Cardiac fibroblast (primary cell): ENCODE measurements around the gene MCU.
"Not testable (repeated sequence)": the region's sequence is repeated elsewhere in the genome, so short reads cannot be mapped to it uniquely, and the experiment has no call there.

ENCODE experiments used
- DNase-seq, 2 donors: peaks; one replicate each; pipeline versions ENCODE4 v3.0.0 to v3.0.0-alpha.2; 2010; ENCODE audit warnings: low read depth in 2 of 2
- H3K4me3 ChIP-seq, 2 donors: replicated peaks in 1 of 2; 1 replicate in 1 of 2; 2 replicates in 1 of 2; pipeline ENCODE4 v1.5.1; 2011; ENCODE audit warnings: low read depth in 2 of 2, low read length in 2 of 2, mild to moderate bottlenecking in 2 of 2, moderate library complexity in 1 of 2
- CTCF ChIP-seq: IDR thresholded peaks from one replicate; pipeline ENCODE4 v1.5.1; 2011; ENCODE audit warnings: low read depth, mild to moderate bottlenecking, low read length, inconsistent platforms

MCU gene

DNA sequence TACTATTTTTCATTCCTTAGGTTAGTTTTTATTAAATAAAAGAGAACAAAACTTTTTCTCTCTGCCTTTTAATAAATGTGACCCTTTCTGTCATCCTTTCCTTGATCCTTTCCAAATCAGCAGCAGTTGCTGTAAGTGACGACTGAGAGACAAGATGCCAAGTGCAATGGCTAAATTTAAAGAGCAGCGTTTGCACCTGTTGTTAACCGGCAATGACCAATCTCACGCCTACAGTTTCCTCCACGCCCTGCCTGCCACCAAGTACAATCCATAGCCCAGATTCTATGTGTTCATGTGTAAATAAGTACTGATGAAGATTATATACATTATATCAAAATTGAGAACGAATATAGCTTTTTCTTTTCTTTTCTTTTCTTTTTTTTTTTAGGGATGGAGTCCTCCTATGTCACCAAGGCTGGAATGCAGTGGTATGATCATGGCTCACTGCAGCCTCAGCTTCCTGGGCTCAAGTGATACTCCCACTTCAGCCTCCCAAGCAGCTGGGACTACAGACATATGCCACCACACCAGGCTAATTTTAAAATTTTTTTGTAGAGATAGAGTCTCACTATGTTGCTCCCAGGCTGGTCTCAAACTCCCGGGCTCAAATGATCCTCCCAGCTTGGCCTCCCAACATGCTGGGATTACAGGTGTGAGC lies 6.5 kb upstream of the MCU start:
- H3K4me3 ChIP-seq, result no peak overlapping the region
- no peak for DNase-seq
- TF ChIP-seq CTCF, result no peak

DNA sequence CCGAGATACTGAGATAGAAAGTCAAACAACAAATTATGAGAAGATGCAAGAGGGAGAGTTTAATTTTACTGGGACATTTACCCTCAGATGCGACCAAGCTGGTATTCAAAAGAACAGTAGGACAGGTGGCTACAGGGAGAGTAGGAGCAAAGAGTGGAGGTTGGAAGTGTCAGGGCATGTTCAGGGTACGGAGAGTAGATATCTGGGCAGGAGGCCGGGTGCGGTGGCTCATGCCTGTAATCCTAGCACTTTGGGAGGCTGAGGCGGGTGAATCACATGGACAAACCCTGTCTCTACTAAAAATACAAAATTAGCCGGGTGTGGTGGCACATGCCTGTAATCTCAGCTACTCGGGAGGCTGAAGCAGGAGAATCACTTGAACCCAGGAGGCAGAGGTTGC lies 5.5 kb upstream of the MCU start:
- not testable (repeated sequence) for DNase-seq, H3K4me3 ChIP-seq

DNA sequence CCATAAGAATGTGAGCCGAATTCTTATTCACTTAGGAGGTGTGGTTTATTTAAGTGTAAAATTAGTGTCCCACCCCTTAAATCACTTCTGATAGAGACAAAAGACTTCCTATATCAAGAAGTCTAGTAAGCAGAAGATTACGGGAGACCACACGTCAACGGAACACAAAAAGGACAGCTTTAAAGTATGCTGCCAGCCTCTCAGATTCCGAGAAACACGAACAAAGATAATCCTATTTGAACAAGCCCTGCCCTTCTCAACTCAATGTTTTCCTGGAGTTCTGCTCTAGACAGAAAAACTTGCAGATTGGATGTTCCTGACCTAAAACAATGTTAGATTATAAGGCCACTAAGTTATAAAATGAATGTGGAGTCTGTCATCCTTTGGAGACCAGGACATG lies 4.9 kb upstream of the MCU start:
- peak in 1 of 2 donors; percentile 51 for DNase-seq
- no peak overlapping the region for H3K4me3 ChIP-seq
- no peak for TF ChIP-seq CTCF

DNA sequence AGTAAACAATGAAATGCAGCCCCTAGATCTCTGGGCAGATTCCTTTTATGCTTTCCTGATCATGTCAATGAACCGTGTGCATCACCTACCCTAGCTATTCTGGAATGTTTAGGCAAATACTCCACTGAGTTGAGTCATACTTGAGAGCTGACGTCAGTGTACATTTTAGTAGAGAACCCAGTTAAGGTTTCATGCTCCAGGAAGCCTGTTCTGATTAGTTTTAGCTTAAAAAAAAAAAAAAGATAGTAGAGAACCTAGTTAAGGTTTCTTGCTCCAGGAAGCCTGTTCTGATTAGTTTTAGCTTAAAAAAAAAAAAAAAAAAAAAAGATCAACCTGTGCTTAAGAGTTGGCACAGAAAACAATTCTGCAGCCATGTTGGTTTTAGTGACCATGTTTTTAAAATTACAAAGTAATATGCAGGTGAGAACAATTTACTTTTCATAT lies 3.7 kb upstream of the MCU start:
- no peak for TF ChIP-seq CTCF
- peak; percentile 77 to 88 for DNase-seq
- H3K4me3 ChIP-seq, result no peak overlapping the region

GRCh38 chr10:72689660-72690059 lies 2.3 kb upstream of the MCU start:
- no peak for DNase-seq
- no peak overlapping the region for H3K4me3 ChIP-seq
- TF ChIP-seq CTCF, result no peak

DNA sequence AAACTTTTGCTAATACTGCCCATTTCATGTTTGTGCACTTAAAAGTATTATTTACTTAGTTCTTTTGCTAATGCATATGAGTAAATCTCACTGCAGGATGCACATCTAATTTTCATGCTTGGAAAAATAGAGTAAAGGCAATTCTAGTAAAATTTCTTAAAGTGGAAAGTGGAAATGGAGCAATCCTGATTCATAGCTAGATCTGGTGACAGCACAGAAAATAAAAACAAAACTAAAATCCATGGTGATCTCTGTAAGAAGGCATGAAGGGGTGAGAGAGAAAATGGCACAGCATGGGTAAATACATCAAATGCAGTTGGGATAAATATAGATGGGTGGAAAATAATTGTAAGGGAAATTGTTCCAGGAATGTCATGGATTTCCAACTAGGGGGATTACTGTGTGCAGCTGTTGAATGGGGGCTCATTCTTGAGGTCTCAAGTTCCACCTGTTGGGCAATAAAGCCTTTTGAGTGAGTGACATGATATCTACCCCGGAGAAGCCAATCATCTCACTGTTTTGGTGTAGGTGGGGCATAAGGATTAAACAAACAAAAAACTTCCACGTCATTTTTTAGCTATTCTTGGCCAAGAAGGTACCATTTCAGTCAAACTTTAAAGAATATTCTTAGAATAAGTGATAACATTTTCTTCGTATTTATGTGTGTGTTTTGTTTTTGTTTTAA lies 1.7 kb upstream of the MCU start:
- TF ChIP-seq CTCF, result no peak
- H3K4me3 ChIP-seq, result no peak overlapping the region
- peak in 1 of 2 donors; percentile 20 for DNase-seq

- TF ChIP-seq CTCF, result no peak
- peak overlapping the region; percentile 88 to 96 for H3K4me3 ChIP-seq
- DNase-seq, result no peak
Observed at GRCh38 chr10:72691470-72691862, 477 bp upstream of the MCU start.
